GM23338 (cell line): ENCODE measurements around the gene UBE2K. TPM values are rescaled to one million over a fixed set of nuclear protein-coding genes. Genes with fewer than 3 reads are reported as not detected.

ENCODE experiments used
- ATAC-seq: fragments of 200-7000 bp; cut with Tn5 transposase; 3 replicates; pipeline ENCODE4 v1.9.1; 2020
- DNase-seq: peaks from one replicate; pipeline ENCODE4 v3.0.0-alpha.2; 2015; ENCODE audit warnings: low spot score
- H2AFZ ChIP-seq: fragments of 200-600 bp; sonication (generic); 2 replicates; pipeline ENCODE4 v1.8.0; 2016; ENCODE audit warnings: antibody characterized with exemption, mild to moderate bottlenecking, moderate library complexity
- H3F3A ChIP-seq: fragments of 200-600 bp; sonication (generic); replicated peaks from 2 replicates; pipeline ENCODE4 v1.8.0; 2017; ENCODE audit warnings: antibody characterized with exemption, mixed run types, low read depth
- H3K27ac ChIP-seq: fragments of 200-600 bp; sonication (generic); 2 replicates; pipeline ENCODE4 v1.6.1; 2016; ENCODE audit warnings: low read depth
- H3K27me3 ChIP-seq: fragments of 200-600 bp; sonication (generic); 2 replicates; pipeline ENCODE4 v1.8.0; 2016; ENCODE audit warnings: mild to moderate bottlenecking, mixed run types, moderate library complexity; ENCODE audit not compliant: insufficient read depth
- H3K36me3 ChIP-seq: fragments of 200-600 bp; sonication (generic); 2 replicates; pipeline ENCODE4 v1.8.0; 2016; ENCODE audit warnings: mild to moderate bottlenecking; ENCODE audit not compliant: insufficient read depth
- H3K4me1 ChIP-seq: fragments of 200-600 bp; sonication (generic); 2 replicates; pipeline ENCODE4 v1.8.0; 2016; ENCODE audit warnings: mild to moderate bottlenecking, moderate library complexity; ENCODE audit not compliant: insufficient read depth
- H3K4me2 ChIP-seq: fragments of 200-600 bp; sonication (generic); 2 replicates; pipeline ENCODE4 v1.7.1; 2017; ENCODE audit warnings: mixed run types
- H3K4me3 ChIP-seq: fragments of 200-600 bp; sonication (generic); 2 replicates; pipeline ENCODE4 v1.6.1; 2016; ENCODE audit warnings: mixed run types
- H3K79me2 ChIP-seq: fragments of 200-600 bp; sonication (generic); replicated peaks from 2 replicates; pipeline ENCODE4 v1.8.0; 2017; ENCODE audit warnings: mild to moderate bottlenecking; ENCODE audit not compliant: insufficient read depth
- H3K9me2 ChIP-seq: fragments of 200-600 bp; sonication (generic); 2 replicates; pipeline ENCODE4 v1.8.0; 2017; ENCODE audit not compliant: insufficient read depth
- H4K20me1 ChIP-seq: fragments of 200-600 bp; sonication (generic); replicated peaks from 2 replicates; pipeline ENCODE4 v1.8.0; 2017; ENCODE audit warnings: mild to moderate bottlenecking; ENCODE audit not compliant: insufficient read depth
- H3K27ac Mint-ChIP-seq: 2 replicates; pipeline ENCODE4 v1.8.0; 2020; ENCODE audit warnings: inconsistent platforms, mild to moderate bottlenecking, moderate library complexity, mixed read lengths
- H3K27me3 Mint-ChIP-seq: 3 replicates; pipeline ENCODE4 v1.8.0; 2022; ENCODE audit warnings: low read depth, mild to moderate bottlenecking, moderate library complexity, mixed read lengths, inconsistent platforms; ENCODE audit not compliant: insufficient read depth, poor library complexity
- H3K36me3 Mint-ChIP-seq: 3 replicates; pipeline ENCODE4 v1.8.0; 2021; ENCODE audit warnings: low read depth, mild to moderate bottlenecking, inconsistent platforms, moderate library complexity, mixed read lengths
- H3K4me1 Mint-ChIP-seq: 3 replicates; pipeline ENCODE4 v1.8.0; 2020; ENCODE audit warnings: mild to moderate bottlenecking, inconsistent platforms, mixed read lengths
- H3K4me3 Mint-ChIP-seq: 3 replicates; pipeline ENCODE4 v1.8.0; 2021; ENCODE audit warnings: moderate library complexity, mild to moderate bottlenecking, inconsistent platforms, mixed read lengths
- H3K9me3 Mint-ChIP-seq: 3 replicates; pipeline ENCODE4 v1.8.0; 2020; ENCODE audit warnings: moderate library complexity, mild to moderate bottlenecking, inconsistent platforms, mixed read lengths
- CREB1 ChIP-seq: fragments of 250-450 bp; sonication (Bioruptor Pico); IDR thresholded peaks from 2 replicates; pipeline ENCODE4 v1.5.0; 2020; ENCODE audit warnings: low read depth, mild to moderate bottlenecking, moderate library complexity
- CTCF ChIP-seq, 2 experiments: fragments of 200-600 bp in 1 of 2; sonication (generic) in 1 of 2; conservative IDR thresholded peaks; 2 replicates each; pipeline versions ENCODE4 v1.5.1 to v1.6.1; 2016 to 2017; ENCODE audit warnings: antibody characterized with exemption in 2 of 2, low read depth in 2 of 2, mild to moderate bottlenecking in 2 of 2, moderate library complexity in 1 of 2
- EZH2 ChIP-seq: fragments of 200-600 bp; sonication (generic); IDR thresholded peaks from one replicate; pipeline ENCODE4 v1.8.0; 2017; ENCODE audit warnings: antibody characterized with exemption, mild to moderate bottlenecking, low read depth; ENCODE audit not compliant: unreplicated experiment
- EZH2phosphoT487 ChIP-seq: fragments of 200-600 bp; sonication (generic); IDR thresholded peaks from one replicate; pipeline ENCODE4 v1.8.1; 2018; ENCODE audit warnings: antibody characterized with exemption; ENCODE audit not compliant: unreplicated experiment
- POLR2AphosphoS5 ChIP-seq: IDR thresholded peaks from 2 replicates; pipeline ENCODE4 v1.6.1; 2016; ENCODE audit warnings: antibody characterized with exemption, low read depth
- REST ChIP-seq: IDR thresholded peaks from one replicate; pipeline ENCODE4 v1.6.1; 2018; ENCODE audit warnings: antibody characterized with exemption; ENCODE audit not compliant: unreplicated experiment
- STAT1 ChIP-seq: IDR thresholded peaks from one replicate; pipeline ENCODE4 v1.6.1; 2016; ENCODE audit warnings: antibody characterized with exemption; ENCODE audit not compliant: unreplicated experiment
- ZNF462 ChIP-seq: fragments of 250-450 bp; sonication (Bioruptor Pico); IDR thresholded peaks from 2 replicates; pipeline ENCODE4 v1.5.0; 2020; ENCODE audit warnings: mild to moderate bottlenecking, moderate library complexity
- polyA plus RNA-seq: library from polyadenylated mRNA; unstranded; fragments of >200 nt; fragmentation: Nextera tagmentation; extraction: Ambion mirVana; gene quantifications from 2 replicates; pipeline ENCODE4 v1.2.1, GENCODE V29; 2016
- total RNA-seq: library from RNA; depleted of rRNA; stranded (reverse); fragments of >200 nt; shearing (Covaris generic); gene quantifications from 2 replicates; pipeline ENCODE4 v1.2.3, GENCODE V29; 2014

UBE2K gene
- total and polyA plus RNA-seq, 2 experiments from 2014 or later, result 97.7 to 207 TPM

- TF ChIP-seq STAT1 (no peak), CTCF (conservative IDR thresholded peaks at IDR 0.05; ENCODE audit: low read depth in 2 of 2) (peak; percentile 50 to 52; a peak in 3 of 4 replicates)
- H3K79me2 ChIP-seq, result no peaks in the 10 kb centered on the region
- no peaks in the 10 kb centered on the region for H3K4me1 ChIP-seq
- H3K4me1 Mint-ChIP-seq, result no peaks in the 10 kb centered on the region
- no peak overlapping the region for H3K4me3 Mint-ChIP-seq
- no peaks in the 10 kb centered on the region for H3K36me3 Mint-ChIP-seq
- no peak for DNase-seq
- no peaks in the 10 kb centered on the region for H3K9me2 ChIP-seq
- H3K4me2 ChIP-seq, result no peak overlapping the region
- H2AFZ ChIP-seq, result no peak overlapping the region
- no peaks in the 10 kb centered on the region for H3F3A ChIP-seq
- H3K9me3 Mint-ChIP-seq, result no peaks in the 10 kb centered on the region
- no peaks in the 10 kb centered on the region for H4K20me1 ChIP-seq
- no peaks in the 10 kb centered on the region for H3K36me3 ChIP-seq
- H3K27ac ChIP-seq, result no peak overlapping the region
- H3K27ac Mint-ChIP-seq, result no peak overlapping the region
- no peaks in the 10 kb centered on the region for H3K27me3 ChIP-seq
- H3K4me3 ChIP-seq, result no peak overlapping the region
- no peak for ATAC-seq
- no peaks in the 10 kb centered on the region for H3K27me3 Mint-ChIP-seq
These were observed 39.2 kb upstream of the UBE2K start for GRCh38 chr4:39658756-39659155.

- Histone ChIP-seq H3K9me2 (no peaks in the 10 kb centered on the region), H3F3A (no peaks in the 10 kb centered on the region), H4K20me1 (no peaks in the 10 kb centered on the region), H2AFZ (no peak overlapping the region), H3K4me2 (no peak overlapping the region), H3K4me3 (no peak overlapping the region), H3K79me2 (no peaks in the 10 kb centered on the region), H3K4me1 (no peaks in the 10 kb centered on the region), H3K27me3 (no peaks in the 10 kb centered on the region), H3K36me3 (no peaks in the 10 kb centered on the region), H3K27ac (no peak overlapping the region)
- ATAC-seq (no peak), DNase-seq (no peak)
- H3K9me3 Mint-ChIP-seq, result no peaks in the 10 kb centered on the region
- no peak overlapping the region for H3K4me3 Mint-ChIP-seq
- no peaks in the 10 kb centered on the region for H3K4me1 Mint-ChIP-seq
- no peak overlapping the region for H3K27ac Mint-ChIP-seq
- H3K36me3 Mint-ChIP-seq, result no peaks in the 10 kb centered on the region
- no peaks in the 10 kb centered on the region for H3K27me3 Mint-ChIP-seq
- no peak for TF ChIP-seq EZH2
- TF ChIP-seq CTCF (conservative IDR thresholded peaks at IDR 0.05; ENCODE audit: low read depth in 2 of 2), result no peak
- no peak for TF ChIP-seq REST
- no peak for TF ChIP-seq ZNF462 (CRISPR knock-in tag)
- TF ChIP-seq CREB1, result no peak
- TF ChIP-seq EZH2phosphoT487, result no peak
- TF ChIP-seq POLR2AphosphoS5, result no peak
These were observed 37.9 kb upstream of the UBE2K start for GRCh38 chr4:39660045-39660444.
